Kidney epithelial cell (primary cell): ENCODE results near the gene MDK. TPM values are rescaled to one million over a fixed set of nuclear protein-coding genes. Genes with fewer than 3 reads are reported as not detected.

Source experiments
- DNase-seq: peaks from one replicate; pipeline ENCODE4 v3.0.0-alpha.2; 2010; ENCODE audit warnings: low read depth
- H3K27me3 ChIP-seq: 2 replicates; pipeline ENCODE4 v1.6.0; 2011; ENCODE audit warnings: low read length; ENCODE audit not compliant: control insufficient read depth, insufficient read depth
- H3K36me3 ChIP-seq: 2 replicates; pipeline ENCODE4 v1.5.1; 2011; ENCODE audit warnings: low read length; ENCODE audit not compliant: control insufficient read depth, insufficient read depth
- H3K4me3 ChIP-seq: 2 replicates; pipeline ENCODE4 v1.5.1; 2011; ENCODE audit warnings: low read depth, mild to moderate bottlenecking, control low read depth, low read length
- total RNA-seq: library from RNA; depleted of rRNA; stranded (reverse); fragments of >200 nt; gene quantifications from 2 replicates; pipeline ENCODE4 v1.2.3, GENCODE V29; 2015
- TF ChIP-seq, protein P1 (sequence below): IDR thresholded peaks from 2 replicates; pipeline ENCODE4 v1.5.1; 2011; ENCODE audit warnings: mild to moderate bottlenecking, moderate library complexity, low read length, control low read depth, inconsistent platforms; ENCODE audit not compliant: insufficient read depth, poor library complexity, severe bottlenecking

MDK gene
- total RNA-seq, 1 donor from 2014 or later = 805 TPM

DNA sequence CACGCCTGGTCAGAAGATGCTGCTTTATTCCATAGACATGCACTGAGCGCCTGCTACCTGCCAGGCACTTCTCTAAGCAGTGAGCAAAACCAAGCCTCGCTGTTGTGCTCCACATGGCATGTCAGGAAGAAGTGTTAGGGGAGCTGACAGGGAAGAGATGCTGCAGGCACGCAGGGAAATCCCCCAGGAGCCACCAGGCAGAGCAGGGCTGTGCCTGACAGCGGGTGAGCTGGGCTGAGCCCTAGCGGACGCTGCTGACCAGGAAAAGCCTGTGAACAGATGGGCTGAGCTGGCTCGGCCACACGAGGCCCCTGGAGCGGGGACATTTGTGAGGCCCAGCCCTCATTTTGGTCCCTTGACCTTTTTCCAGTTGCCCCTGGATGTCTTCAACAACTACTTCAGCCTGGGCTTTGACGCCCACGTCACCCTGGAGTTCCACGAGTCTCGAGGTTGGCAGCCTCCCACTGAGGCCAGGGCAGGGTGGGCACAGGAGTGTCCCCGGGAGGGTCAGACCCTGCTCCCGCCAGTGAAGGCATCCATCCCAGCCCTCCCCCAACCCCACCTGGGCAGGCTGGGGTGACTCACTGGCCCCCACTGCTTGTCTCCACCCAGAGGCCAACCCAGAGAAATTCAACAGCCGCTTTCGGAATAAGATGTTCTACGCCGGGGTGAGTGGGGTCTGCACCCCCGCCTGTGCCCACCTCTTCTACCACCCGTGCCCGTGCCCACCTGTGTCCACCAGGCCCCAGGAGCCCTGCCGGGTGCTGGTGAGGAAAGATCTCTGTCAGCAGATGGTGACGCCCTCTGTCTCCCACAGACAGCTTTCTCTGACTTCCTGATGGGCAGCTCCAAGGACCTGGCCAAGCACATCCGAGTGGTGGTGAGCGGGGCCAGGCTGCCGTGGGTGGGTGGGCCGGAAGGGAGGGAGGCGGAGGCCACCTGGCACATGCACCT lies 7.4 kb upstream of the MDK start:
- H3K27me3 ChIP-seq = no peaks in the 10 kb centered on the region
- no peak overlapping the region for H3K4me3 ChIP-seq
- H3K36me3 ChIP-seq = peaks cover 1% of the 10 kb centered on the region
- DNase-seq = no peak
- TF ChIP-seq, protein P1, sequence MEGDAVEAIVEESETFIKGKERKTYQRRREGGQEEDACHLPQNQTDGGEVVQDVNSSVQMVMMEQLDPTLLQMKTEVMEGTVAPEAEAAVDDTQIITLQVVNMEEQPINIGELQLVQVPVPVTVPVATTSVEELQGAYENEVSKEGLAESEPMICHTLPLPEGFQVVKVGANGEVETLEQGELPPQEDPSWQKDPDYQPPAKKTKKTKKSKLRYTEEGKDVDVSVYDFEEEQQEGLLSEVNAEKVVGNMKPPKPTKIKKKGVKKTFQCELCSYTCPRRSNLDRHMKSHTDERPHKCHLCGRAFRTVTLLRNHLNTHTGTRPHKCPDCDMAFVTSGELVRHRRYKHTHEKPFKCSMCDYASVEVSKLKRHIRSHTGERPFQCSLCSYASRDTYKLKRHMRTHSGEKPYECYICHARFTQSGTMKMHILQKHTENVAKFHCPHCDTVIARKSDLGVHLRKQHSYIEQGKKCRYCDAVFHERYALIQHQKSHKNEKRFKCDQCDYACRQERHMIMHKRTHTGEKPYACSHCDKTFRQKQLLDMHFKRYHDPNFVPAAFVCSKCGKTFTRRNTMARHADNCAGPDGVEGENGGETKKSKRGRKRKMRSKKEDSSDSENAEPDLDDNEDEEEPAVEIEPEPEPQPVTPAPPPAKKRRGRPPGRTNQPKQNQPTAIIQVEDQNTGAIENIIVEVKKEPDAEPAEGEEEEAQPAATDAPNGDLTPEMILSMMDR = no peak

DNA sequence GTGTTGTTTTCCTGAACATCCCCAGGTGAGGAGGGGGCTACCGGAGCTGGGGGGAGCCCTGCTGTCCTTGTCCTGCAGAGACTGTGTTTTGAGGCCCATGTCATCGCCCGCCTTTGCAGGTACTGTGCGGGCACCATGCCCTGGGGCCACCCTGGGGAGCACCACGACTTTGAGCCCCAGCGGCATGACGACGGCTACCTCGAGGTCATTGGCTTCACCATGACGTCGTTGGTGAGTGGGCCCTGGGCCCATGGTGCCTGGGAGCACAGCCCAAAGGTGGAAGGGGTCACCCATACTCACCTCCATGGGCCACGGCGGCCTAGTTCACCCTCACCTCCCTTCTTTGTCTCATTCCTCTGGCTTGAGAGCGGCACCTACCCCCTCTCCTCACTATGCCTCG lies 6.7 kb upstream of the MDK start:
- TF ChIP-seq, protein P1 = no peak
- Histone ChIP-seq H3K27me3 (no peaks in the 10 kb centered on the region), H3K36me3 (no peaks in the 10 kb centered on the region), H3K4me3 (no peak overlapping the region)
- DNase-seq = no peak

DNA sequence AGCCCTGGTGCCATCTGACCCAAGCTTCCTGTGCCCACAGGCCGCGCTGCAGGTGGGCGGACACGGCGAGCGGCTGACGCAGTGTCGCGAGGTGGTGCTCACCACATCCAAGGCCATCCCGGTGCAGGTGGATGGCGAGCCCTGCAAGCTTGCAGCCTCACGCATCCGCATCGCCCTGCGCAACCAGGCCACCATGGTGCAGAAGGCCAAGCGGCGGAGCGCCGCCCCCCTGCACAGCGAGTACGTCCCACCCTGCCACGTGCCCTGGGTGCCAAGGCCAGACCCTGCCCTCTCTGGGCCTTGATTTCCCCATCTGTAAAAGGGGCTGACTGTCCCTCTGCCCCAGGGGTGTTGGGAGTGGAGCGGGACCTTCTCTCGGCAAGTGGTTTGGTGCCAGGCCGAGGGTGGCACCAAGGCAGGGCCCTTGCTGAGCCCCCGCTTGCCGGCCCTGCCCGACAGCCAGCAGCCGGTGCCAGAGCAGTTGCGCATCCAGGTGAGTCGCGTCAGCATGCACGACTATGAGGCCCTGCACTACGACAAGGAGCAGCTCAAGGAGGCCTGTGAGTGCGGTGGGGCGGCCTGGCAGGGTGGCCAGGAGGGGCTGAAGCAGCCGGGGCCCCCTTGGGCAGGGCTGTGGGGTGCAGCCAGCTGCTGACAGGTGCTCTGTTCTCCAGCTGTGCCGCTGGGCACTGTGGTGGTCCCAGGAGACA lies 5.9 kb upstream of the MDK start:
- DNase-seq = no peak
- TF ChIP-seq, protein P1 = no peak

DNA sequence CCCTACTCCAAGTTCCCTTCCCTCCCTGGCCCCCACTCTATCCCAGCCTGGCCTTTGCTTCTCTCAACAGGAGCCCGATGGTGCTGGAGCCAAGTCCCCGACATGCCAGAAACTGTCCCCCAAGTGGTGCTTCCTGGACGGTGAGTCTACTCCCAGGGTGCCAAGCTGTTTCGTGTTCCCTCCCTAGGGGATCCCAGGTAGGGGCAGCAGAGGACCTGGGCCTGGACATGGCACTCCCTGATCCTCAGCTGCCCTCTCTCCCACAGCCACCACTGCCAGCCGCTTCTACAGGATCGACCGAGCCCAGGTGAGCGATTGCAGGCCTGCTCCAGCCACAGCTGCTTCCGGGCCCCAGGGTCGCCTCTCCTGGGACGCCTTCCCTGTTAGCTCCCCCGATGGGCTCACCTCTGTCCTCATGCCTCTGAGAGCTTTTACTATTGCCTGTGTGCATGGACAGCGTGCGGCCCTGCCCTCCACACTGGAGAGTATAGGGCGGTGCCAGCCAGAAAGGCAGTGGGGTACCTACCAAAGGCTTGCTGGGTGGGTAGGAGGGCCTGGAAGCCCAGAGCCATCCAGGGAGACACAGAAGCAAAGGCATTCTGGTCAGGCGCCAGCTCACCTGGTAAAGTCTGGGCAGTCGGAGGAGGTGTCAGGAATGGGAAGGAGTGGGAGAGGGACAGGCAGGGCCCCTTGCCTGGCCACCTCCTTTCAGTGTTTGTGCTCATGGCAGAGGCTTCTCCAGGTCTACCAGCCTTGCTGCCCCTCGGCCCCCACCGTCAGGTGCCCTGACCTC lies 5.0 kb upstream of the MDK start:
- Histone ChIP-seq H3K36me3 (no peaks in the 10 kb centered on the region), H3K27me3 (no peaks in the 10 kb centered on the region), H3K4me3 (no peak overlapping the region)
- no peak for DNase-seq
- TF ChIP-seq, protein P1 = no peak

More for the DNA sequence above, 5.9 kb upstream of the MDK start:
- Histone ChIP-seq H3K27me3 (no peaks in the 10 kb centered on the region), H3K36me3 (no peaks in the 10 kb centered on the region), H3K4me3 (no peak overlapping the region)

DNA sequence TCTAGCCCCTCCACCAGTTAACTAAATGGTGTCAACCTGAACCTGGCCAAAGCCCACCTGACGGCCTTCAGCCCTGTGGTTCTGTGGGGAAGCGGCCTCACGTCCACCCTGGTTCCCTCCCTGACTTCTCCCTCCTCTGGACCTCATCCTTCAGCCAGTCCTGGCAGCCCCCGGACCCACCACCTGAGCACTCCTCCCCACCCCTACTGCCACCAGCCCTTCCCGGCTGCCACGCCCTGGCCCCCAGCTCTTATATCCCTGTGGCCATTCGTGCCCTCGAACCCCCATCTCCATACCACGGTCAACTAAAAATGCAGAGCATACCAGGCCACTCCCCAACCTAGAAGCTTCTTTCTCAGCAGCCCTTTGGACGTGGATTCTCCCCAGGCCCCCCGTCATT lies 4.2 kb upstream of the MDK start:
- no peak for DNase-seq
- H3K27me3 ChIP-seq = no peaks in the 10 kb centered on the region
- H3K4me3 ChIP-seq = no peak overlapping the region
- TF ChIP-seq, protein P1 = no peak
- no peaks in the 10 kb centered on the region for H3K36me3 ChIP-seq
